GM12864 (cell line): ENCODE measurements around the gene HMG20B.

Experiments
- DNase-seq: peaks from one replicate; pipeline ENCODE4 v3.0.0-alpha.2; 2011; ENCODE audit warnings: low read depth
- H3K4me3 ChIP-seq: 2 replicates; pipeline ENCODE4 v1.5.1; 2011; ENCODE audit warnings: mild to moderate bottlenecking, low read depth, low read length, control low read depth
- TF ChIP-seq, protein P1 (sequence below): IDR thresholded peaks from 2 replicates; pipeline ENCODE4 v1.5.1; 2011; ENCODE audit warnings: low read depth, mild to moderate bottlenecking, moderate library complexity, low read length, control low read depth, inconsistent platforms; ENCODE audit errors: missing control alignments

HMG20B gene

DNA sequence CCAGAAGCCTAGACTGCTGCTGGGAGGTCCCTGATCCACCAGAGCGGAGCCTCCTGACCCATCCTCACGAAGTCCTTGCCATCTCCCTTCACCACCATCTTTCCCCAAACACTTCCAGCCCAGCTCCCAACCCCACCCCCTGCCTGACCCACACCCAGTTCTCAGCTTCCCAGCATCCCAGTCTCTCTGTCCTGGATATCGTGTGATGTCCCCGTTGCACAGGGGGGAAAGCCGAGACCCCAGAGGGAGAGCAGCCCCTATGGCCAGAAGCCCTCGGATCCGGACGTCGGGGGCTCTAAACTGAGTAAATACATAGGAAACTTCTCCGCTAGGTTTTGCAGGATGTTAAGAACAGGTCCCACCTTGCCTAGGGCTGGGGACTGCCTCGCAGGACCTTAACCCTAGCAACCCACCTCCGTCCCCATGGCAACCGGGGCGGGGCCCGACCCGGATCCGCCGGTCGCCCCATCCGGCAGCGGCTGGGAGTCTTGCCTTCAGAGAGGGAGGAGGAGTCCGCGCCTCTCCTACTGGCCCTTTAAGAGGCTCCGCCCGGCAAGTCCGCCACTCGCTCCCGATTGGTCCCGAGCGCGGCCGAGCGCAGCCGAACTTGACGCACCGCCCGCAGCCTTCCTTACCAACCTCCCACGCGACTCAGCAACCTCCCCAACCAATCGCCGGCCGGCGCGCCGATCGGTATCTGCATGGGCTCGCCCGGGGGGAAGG, 451 bp upstream of the HMG20B start:
- peak overlapping the region; percentile 53 for H3K4me3 ChIP-seq
- DNase-seq: peak; percentile 99
- TF ChIP-seq, protein P1, sequence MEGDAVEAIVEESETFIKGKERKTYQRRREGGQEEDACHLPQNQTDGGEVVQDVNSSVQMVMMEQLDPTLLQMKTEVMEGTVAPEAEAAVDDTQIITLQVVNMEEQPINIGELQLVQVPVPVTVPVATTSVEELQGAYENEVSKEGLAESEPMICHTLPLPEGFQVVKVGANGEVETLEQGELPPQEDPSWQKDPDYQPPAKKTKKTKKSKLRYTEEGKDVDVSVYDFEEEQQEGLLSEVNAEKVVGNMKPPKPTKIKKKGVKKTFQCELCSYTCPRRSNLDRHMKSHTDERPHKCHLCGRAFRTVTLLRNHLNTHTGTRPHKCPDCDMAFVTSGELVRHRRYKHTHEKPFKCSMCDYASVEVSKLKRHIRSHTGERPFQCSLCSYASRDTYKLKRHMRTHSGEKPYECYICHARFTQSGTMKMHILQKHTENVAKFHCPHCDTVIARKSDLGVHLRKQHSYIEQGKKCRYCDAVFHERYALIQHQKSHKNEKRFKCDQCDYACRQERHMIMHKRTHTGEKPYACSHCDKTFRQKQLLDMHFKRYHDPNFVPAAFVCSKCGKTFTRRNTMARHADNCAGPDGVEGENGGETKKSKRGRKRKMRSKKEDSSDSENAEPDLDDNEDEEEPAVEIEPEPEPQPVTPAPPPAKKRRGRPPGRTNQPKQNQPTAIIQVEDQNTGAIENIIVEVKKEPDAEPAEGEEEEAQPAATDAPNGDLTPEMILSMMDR: no peak

DNA sequence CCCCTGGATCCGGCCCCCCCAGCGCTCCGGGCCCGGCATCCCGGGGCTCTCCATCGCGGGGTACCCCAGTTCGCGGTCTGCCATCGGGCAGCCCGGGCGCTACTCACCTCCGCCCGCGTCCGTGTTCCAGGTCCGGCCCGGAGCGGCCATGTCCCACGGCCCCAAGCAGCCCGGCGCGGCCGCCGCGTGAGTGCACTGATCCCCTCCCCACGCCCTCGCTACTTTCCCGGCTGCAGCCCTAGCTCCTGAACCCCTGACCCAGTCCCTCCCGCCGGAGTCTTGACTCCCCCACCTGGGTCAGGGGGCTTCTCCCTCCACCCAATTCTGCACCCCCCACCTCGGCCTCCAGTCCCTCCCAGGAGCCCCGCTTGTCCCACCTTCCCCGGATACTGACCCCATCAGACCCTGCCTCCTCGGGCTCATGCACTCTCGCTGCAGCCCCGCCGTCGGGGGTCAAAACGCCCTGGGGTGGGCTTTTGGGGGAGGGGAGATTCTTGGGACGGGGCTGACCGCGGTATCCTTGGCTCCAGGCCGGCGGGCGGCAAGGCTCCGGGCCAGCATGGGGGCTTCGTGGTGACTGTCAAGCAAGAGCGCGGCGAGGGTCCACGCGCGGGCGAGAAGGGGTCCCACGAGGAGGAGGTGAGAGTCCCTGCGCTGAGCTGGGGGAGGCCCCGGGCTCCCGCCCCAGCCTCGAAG, 566 bp downstream of the HMG20B start:
- DNase-seq: no peak
- H3K4me3 ChIP-seq: peak overlapping the region; percentile 97
- TF ChIP-seq, protein P1: no peak

DNA sequence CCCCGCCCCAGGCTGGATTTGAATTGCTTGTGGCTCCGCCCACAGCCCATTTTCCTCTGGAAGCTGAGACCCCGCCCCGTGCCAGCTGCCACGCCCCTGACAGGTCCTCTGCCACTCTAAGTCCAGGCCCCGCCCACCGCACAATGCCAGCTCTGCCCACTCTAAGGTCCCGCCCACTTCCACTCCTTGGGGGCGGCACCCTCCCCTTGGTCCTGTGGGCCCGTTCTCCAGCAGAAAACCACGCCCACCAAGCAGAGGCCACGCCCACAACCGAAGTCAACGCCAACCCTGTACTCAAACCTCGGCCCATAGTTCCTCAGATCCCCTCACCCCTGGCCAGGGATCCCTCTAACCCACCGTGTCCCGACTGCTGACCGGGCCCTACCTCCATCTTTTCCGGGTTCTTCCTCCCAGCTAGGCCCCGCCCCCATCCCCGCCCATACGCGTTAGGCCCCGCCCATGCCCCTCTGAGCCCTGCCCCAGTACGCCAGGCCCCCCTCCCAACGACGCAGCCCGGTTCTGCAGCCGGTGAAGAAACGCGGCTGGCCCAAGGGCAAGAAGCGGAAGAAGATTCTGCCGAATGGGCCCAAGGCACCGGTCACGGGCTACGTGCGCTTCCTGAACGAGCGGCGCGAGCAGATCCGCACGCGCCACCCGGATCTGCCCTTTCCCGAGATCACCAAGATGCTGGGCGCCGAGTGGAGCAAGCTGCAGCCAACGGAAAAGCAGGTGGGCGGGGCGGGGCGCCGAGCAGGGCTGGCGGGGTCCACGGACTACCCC, 1.3 kb downstream of the HMG20B start:
- peak; percentile 85 for DNase-seq
- H3K4me3 ChIP-seq: peak overlapping the region; percentile 97
- TF ChIP-seq, protein P1: no peak

DNA sequence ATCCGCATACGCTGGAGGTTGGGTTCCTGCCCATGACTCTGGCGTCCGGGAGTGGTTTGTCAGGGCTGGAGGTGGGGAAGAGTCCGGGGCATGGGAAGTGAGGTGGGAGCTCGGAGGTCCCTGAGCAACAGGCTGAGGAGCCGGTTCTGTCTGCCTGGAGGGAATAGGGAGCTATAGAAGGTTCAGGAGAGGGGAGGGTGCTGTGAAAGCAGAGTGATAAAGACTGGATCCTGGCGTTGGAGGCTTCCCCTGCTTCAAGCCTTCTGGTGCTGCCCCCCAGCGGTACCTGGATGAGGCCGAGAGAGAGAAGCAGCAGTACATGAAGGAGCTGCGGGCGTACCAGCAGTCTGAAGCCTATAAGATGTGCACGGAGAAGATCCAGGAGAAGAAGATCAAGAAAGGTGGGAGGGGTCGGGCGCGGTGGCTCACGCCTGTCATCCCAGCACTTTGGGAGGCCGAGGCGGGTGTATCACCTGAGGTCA, 2.6 kb downstream of the HMG20B start:
- no peak overlapping the region for H3K4me3 ChIP-seq
- DNase-seq: no peak
- TF ChIP-seq, protein P1: peak; percentile 58

DNA sequence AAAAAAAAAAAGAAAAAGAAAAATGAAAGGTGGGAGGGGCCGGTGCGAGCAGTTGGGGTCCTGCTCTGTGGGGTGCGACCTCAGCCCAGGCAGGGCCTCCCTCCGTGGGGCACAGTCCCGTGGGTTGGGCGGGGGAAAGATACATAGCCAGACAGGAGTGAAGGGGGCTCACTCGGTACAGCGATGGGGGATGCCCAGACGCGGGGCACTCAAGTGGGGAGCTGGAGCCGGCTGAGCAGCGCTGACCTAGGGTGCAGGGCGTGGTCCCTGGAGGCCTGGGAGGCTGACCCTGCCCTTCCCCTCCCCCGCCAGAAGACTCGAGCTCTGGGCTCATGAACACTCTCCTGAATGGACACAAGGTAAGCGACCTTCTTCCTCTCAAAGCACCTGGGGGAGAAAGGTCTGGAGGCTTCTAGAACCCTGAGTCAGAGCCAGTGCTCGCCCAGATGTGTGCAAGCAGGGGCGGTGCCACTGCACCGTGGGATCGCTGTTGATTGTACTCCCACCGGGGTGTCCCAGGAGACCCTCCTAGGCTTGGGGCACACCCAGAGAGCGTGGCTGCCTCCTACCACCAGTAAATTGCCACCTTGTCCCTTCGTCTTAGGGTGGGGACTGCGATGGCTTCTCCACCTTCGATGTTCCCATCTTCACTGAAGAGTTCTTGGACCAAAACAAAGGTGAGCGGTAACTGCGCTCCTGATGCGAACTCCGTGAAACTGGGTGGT, 3.4 kb downstream of the HMG20B start:
- DNase-seq: no peak
- TF ChIP-seq, protein P1: no peak
- H3K4me3 ChIP-seq: no peak overlapping the region

DNA sequence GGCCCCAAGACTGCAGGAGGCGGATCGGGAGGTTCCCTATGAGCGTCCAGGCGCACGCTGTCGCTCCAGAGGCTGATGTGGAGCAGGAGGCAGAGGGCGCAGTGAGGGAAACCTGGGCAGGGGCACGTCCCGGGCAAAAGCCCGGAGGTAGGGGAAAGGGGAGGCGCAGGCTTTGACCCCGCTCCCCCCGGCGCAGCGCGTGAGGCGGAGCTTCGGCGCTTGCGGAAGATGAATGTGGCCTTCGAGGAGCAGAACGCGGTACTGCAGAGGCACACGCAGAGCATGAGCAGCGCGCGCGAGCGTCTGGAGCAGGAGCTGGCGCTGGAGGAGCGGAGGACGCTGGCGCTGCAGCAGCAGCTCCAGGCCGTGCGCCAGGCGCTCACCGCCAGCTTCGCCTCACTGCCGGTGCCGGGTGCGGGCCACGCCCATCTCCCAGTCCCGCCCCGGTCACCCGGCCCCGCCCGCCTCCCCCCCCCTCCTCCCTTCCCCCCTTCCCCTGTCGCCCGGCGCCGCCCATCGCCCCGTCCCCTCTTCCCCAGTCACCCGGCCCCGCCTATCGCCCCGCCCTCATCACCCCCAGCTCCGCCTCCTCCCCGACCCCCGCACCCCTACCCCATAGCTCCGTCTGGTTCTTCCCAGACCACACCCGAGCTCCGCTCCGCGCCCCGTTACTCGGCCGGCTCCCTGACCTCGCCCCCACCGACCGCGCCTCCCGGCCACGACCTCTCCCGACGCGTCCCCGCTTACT, 4.1 kb downstream of the HMG20B start:
- no peak for DNase-seq
- H3K4me3 ChIP-seq: no peak overlapping the region
- TF ChIP-seq, protein P1: no peak
